Bronchial epithelial cell (primary cell): ENCODE measurements around the gene PLCH2. TPM values are rescaled to one million over a fixed set of nuclear protein-coding genes. Genes with fewer than 3 reads are reported as not detected.

Experiments
- DNase-seq: peaks from one replicate; pipeline ENCODE4 v3.0.0-alpha.2; 2010; ENCODE audit warnings: low read depth
- FAIRE-seq: peaks from 2 replicates; lab custom pipeline; 2011; peaks lifted over from hg19 to GRCh38; lab: Jason Lieb, UNC
- H3K27me3 ChIP-seq: 2 replicates; pipeline ENCODE4 v1.5.1; 2011; ENCODE audit warnings: low read length; ENCODE audit not compliant: control insufficient read depth, insufficient read depth
- H3K36me3 ChIP-seq: 2 replicates; pipeline ENCODE4 v1.5.1; 2011; ENCODE audit warnings: low read length; ENCODE audit not compliant: control insufficient read depth, insufficient read depth
- H3K4me3 ChIP-seq: 2 replicates; pipeline ENCODE4 v1.5.1; 2011; ENCODE audit warnings: mild to moderate bottlenecking, low read depth, low read length, control low read depth
- total RNA-seq: library from RNA; depleted of rRNA; stranded (reverse); fragments of >200 nt; gene quantifications from 2 replicates; pipeline ENCODE4 v1.2.1, GENCODE V29; 2014
- TF ChIP-seq, protein P1 (sequence below): IDR thresholded peaks from 2 replicates; pipeline ENCODE4 v1.5.1; 2011; ENCODE audit warnings: mild to moderate bottlenecking, moderate library complexity, low read length, control low read depth, inconsistent platforms; ENCODE audit not compliant: insufficient read depth, severe bottlenecking

The PLCH2 gene
- total RNA-seq, 1 donor from 2014 or later, result 64.2 TPM

- no peak for FAIRE-seq
- peaks cover 8% of the 10 kb centered on the region for H3K36me3 ChIP-seq
Measured at GRCh38 chr1:2446861-2447260, 29.2 kb upstream of the PLCH2 start.

DNA sequence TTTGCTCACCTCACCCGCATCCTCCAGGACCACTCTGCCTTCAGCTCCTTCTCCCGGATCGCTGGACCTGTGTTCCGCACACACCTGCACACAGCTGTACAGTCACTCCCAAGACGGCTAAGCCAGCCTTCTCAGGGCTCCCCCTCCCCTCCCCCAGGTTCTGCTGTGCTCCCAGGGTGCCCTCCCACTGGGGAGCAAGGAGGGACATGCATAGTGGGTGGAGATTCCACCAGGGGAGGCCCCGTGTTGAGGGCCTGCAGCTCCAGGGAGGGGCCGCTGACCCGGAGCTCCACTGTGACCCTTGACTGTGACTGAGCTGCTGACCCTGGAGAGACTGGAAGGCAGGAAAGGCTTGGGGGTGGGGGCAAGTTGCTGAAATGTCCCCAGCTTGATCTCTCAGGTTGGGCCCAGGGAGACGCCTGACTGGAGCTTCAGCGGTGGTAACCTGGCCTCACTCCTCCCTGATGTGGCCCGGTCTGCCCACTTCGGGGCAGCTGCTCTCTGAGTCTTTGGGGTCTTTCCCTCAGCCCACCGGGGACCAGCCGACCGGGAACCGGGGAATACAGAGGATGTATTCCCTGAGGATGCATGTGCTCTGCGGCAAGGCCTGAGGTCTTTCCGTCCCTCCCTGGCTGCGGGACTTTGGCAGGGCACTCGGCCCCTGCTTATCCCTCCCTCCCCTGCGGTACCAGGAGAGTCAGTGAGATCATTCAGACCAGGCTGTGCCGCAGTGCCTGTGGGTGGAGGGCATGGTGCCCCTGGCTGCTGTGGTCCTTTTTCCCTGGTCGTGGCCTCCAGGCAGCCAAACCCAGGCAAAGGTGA is 28.6 kb upstream of the PLCH2 start:
- Histone ChIP-seq H3K4me3 (no peak overlapping the region), H3K27me3 (no peaks in the 10 kb centered on the region), H3K36me3 (peaks cover 7% of the 10 kb centered on the region)
- no peak for DNase-seq
- no peak for FAIRE-seq
- TF ChIP-seq, protein P1, sequence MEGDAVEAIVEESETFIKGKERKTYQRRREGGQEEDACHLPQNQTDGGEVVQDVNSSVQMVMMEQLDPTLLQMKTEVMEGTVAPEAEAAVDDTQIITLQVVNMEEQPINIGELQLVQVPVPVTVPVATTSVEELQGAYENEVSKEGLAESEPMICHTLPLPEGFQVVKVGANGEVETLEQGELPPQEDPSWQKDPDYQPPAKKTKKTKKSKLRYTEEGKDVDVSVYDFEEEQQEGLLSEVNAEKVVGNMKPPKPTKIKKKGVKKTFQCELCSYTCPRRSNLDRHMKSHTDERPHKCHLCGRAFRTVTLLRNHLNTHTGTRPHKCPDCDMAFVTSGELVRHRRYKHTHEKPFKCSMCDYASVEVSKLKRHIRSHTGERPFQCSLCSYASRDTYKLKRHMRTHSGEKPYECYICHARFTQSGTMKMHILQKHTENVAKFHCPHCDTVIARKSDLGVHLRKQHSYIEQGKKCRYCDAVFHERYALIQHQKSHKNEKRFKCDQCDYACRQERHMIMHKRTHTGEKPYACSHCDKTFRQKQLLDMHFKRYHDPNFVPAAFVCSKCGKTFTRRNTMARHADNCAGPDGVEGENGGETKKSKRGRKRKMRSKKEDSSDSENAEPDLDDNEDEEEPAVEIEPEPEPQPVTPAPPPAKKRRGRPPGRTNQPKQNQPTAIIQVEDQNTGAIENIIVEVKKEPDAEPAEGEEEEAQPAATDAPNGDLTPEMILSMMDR, result no peak

More at GRCh38 chr1:2446861-2447260, 29.2 kb upstream of the PLCH2 start:
- Histone ChIP-seq H3K27me3 (no peaks in the 10 kb centered on the region), H3K4me3 (no peak overlapping the region)
- TF ChIP-seq, protein P1, result no peak
- no peak for DNase-seq

GRCh38 chr1:2448098-2448445 is 28.0 kb upstream of the PLCH2 start:
- FAIRE-seq, result no peak
- DNase-seq, result no peak
- Histone ChIP-seq H3K36me3 (peaks cover 6% of the 10 kb centered on the region), H3K4me3 (no peak overlapping the region), H3K27me3 (no peaks in the 10 kb centered on the region)
- TF ChIP-seq, protein P1, result no peak

DNA sequence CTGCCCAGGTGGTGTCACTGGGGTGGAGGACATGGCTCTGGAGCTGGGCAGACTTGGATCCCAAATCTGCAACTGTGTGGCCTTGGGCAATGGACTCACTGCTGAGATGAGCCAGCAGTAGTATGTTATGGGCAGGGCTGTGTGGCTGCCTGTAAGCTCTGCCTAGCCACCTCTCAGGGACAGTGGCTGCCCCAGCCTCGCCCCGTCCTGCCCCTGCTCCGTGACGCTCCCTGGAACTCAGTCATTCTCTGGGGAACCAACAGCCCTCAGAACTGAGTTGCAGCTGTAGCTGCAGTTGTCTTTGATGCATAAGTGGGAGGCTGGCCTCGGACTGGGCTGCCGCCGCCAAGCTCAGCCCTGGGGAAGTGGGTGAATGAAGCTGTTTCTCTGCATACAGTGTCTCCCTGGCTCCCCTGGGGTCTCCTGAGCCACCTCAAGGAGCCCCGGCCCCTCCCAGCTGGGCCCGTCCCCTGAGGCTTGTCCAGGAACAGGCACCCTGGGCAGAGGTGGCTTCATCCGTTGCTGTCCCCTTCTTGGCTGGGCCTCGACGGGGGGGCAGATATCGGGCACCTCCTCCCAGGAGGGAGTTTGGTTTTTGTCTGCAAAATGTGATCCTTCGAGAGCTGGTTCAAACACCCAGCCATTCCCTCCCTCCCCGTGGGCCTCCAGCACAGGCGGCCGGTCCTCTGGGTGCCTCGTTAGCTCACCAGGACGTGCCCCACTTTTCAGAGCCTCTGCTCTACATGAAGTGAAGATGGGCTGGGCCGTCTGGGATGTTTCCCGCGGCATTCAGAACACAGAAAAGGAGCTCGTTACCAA is 26.2 kb upstream of the PLCH2 start:
- TF ChIP-seq, protein P1, result no peak
- H3K36me3 ChIP-seq, result peaks cover 8% of the 10 kb centered on the region
- no peaks in the 10 kb centered on the region for H3K27me3 ChIP-seq
- FAIRE-seq, result peak; percentile 50
- peak; percentile 47 for DNase-seq
- no peak overlapping the region for H3K4me3 ChIP-seq

GRCh38 chr1:2451741-2452140 is 24.3 kb upstream of the PLCH2 start:
- H3K36me3 ChIP-seq, result peaks cover 7% of the 10 kb centered on the region
- H3K27me3 ChIP-seq, result no peaks in the 10 kb centered on the region
- TF ChIP-seq, protein P1, result no peak
- no peak for FAIRE-seq
- DNase-seq, result peak; percentile 93
- no peak overlapping the region for H3K4me3 ChIP-seq
